Measurements from ENCODE around the gene DHDH. TPM values are rescaled to one million over a fixed set of nuclear protein-coding genes. Genes with fewer than 3 reads are reported as not detected.
"Not testable (repeated sequence)": the region's sequence is repeated elsewhere in the genome, so short reads cannot be mapped to it uniquely, and the experiment has no call there.

Gene DHDH
- total RNA-seq, 1 experiment from 2014 or later: 2.0 TPM

GRCh38 chr19:48926909-48927308, 6.6 kb upstream of the DHDH start:
- H3F3A ChIP-seq (ENCODE audit: insufficient read depth, low read depth): peaks cover 19% of the 10 kb centered on the region; the same call in 1 of the 2 replicates
- intact Hi-C loops (cut with micrococcal nuclease; ENCODE audit: unreplicated experiment): no loop called here
- no peaks in the 10 kb centered on the region for H3K27me3 ChIP-seq (ENCODE audit: insufficient read depth, low read depth)
- TF ChIP-seq EZH2 (IDR thresholded peaks at IDR 0.05; ENCODE audit: low read depth): no peak
- no peak for TF ChIP-seq CTCF (conservative IDR thresholded peaks at IDR 0.05)
- ChIA-PET CTCF (interaction anchor here (0.6 kb wide), 1 partner anchor 10 kb away, joined by 3 read pairs; no protein-coding TSS in a partner anchor), POLR2A (ENCODE audit: unreplicated experiment) (interaction anchor here (0.6 kb wide), 1 partner anchor 35 kb away, joined by 3 read pairs; no protein-coding TSS in a partner anchor)
- no peak overlapping the region for H3K4me2 ChIP-seq
- H3K4me1 ChIP-seq (replicated peaks; ENCODE audit: insufficient read depth): no peaks in the 10 kb centered on the region
- no peak overlapping the region for H3K4me3 ChIP-seq
- H4K20me1 ChIP-seq (ENCODE audit: insufficient read depth): no peaks in the 10 kb centered on the region
- no peaks in the 10 kb centered on the region for H3K9me3 ChIP-seq (ENCODE audit: insufficient read depth, low read depth)
- no peaks in the 10 kb centered on the region for H3K36me3 ChIP-seq (ENCODE audit: low read depth)
- no peak overlapping the region for H2AFZ ChIP-seq
- BruUV-seq (replicated peaks): no TSS peak
- 0 out of 2 replicates have a peak overlapping the region, but pooled peaks have one; percentile 29 for H3K27ac ChIP-seq
- no peaks in the 10 kb centered on the region for H3K79me2 ChIP-seq (ENCODE audit: low read depth)
- H3K9me2 ChIP-seq (ENCODE audit: insufficient read depth): no peaks in the 10 kb centered on the region
- DNase-seq: peak; percentile 39 to 84

- H3K4me3 ChIP-seq; H3K79me2 ChIP-seq (ENCODE audit: low read depth); H3K9me3 ChIP-seq (ENCODE audit: insufficient read depth, low read depth); DNase-seq; H4K20me1 ChIP-seq (ENCODE audit: insufficient read depth); H3K9me2 ChIP-seq (ENCODE audit: insufficient read depth); H3K27me3 ChIP-seq (ENCODE audit: insufficient read depth, low read depth); BruUV-seq (replicated peaks); H2AFZ ChIP-seq; intact Hi-C loops (cut with micrococcal nuclease; ENCODE audit: unreplicated experiment); H3K4me1 ChIP-seq (replicated peaks; ENCODE audit: insufficient read depth); H3K27ac ChIP-seq; H3K4me2 ChIP-seq; POLR2A ChIA-PET (ENCODE audit: unreplicated experiment); H3K36me3 ChIP-seq (ENCODE audit: low read depth): not testable (repeated sequence)
- peaks cover 19% of the 10 kb centered on the region; the same call in 1 of the 2 replicates for H3F3A ChIP-seq (ENCODE audit: insufficient read depth, low read depth)
- CTCF ChIA-PET: interaction anchor here (0.6 kb wide), 1 partner anchor 132 kb away, joined by 5 read pairs; no protein-coding TSS in a partner anchor
Observed at GRCh38 chr19:48927692-48928091, 5.8 kb upstream of the DHDH start.

- no peak for DNase-seq
- Histone ChIP-seq H3K4me1 (replicated peaks; ENCODE audit: insufficient read depth) (peaks cover 6% of the 10 kb centered on the region), H3K4me2 (no peak overlapping the region), H3K27me3 (ENCODE audit: insufficient read depth, low read depth) (no peaks in the 10 kb centered on the region), H3K79me2 (ENCODE audit: low read depth) (no peaks in the 10 kb centered on the region), H2AFZ (no peak overlapping the region), H4K20me1 (ENCODE audit: insufficient read depth) (no peaks in the 10 kb centered on the region), H3K4me3 (no peak overlapping the region), H3K27ac (no peak overlapping the region), H3K36me3 (ENCODE audit: low read depth) (no peaks in the 10 kb centered on the region), H3K9me3 (ENCODE audit: insufficient read depth, low read depth) (no peaks in the 10 kb centered on the region), H3K9me2 (ENCODE audit: insufficient read depth) (no peaks in the 10 kb centered on the region), H3F3A (ENCODE audit: insufficient read depth, low read depth) (peaks cover 23% of the 10 kb centered on the region; the same call in 1 of the 2 replicates)
- intact Hi-C loops (cut with micrococcal nuclease; ENCODE audit: unreplicated experiment): no loop called here
- no peak for TF ChIP-seq EZH2 (IDR thresholded peaks at IDR 0.05; ENCODE audit: low read depth)
- TF ChIP-seq CTCF (conservative IDR thresholded peaks at IDR 0.05): no peak
- ChIA-PET CTCF (interaction anchor here (0.5 to 0.6 kb wide), 3 partner anchors 133 to 394 kb away, joined by 5 to 12 read pairs (median 5); no protein-coding TSS in a partner anchor), POLR2A (ENCODE audit: unreplicated experiment) (no interaction called here)
- BruUV-seq (replicated peaks): no TSS peak
Observed at GRCh38 chr19:48928164-48929025, 5.1 kb upstream of the DHDH start.
